Uterus (tissue), 2 donors: ENCODE results near the gene HOXD12.

Experiments
- POLR2A ChIP-seq, 2 donors: fragments of 450-650 bp; IDR thresholded peaks; one replicate each; pipeline ENCODE4 v1.6.1; 2016; ENCODE audit warnings: antibody characterized with exemption in 2 of 2, mild to moderate bottlenecking in 1 of 2, moderate library complexity in 1 of 2
- TF ChIP-seq, protein P1 (sequence below), 4 experiments: fragments of 200-600 bp in 2 of 4; fragments of 450-650 bp in 2 of 4; sonication (generic) in 2 of 4; IDR thresholded peaks; one replicate each; pipeline ENCODE4 v1.5.1; 2016 to 2019; ENCODE audit warnings: antibody characterized with exemption in 4 of 4, mild to moderate bottlenecking in 2 of 4, moderate library complexity in 1 of 4

DNA sequence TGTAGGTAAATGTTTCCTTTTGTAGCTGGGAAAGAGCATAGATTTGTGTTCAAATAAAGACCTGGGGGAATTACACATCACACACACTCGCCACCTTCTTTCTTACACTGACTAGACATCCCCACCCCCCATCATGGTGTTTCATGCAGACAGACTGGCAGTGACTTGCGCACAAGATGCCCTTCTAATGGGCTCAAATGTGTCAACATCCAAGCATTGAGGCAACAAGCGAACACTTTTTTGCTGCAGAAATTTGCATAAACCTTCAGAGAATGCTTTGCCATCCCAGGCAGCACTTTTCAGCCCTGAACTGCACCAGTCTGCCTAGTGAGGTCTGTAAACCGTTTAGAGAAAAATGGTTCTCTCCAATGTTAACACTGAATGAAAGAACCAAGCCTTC lies 34.4 kb downstream of the HOXD12 start:
- TF ChIP-seq, protein P1, sequence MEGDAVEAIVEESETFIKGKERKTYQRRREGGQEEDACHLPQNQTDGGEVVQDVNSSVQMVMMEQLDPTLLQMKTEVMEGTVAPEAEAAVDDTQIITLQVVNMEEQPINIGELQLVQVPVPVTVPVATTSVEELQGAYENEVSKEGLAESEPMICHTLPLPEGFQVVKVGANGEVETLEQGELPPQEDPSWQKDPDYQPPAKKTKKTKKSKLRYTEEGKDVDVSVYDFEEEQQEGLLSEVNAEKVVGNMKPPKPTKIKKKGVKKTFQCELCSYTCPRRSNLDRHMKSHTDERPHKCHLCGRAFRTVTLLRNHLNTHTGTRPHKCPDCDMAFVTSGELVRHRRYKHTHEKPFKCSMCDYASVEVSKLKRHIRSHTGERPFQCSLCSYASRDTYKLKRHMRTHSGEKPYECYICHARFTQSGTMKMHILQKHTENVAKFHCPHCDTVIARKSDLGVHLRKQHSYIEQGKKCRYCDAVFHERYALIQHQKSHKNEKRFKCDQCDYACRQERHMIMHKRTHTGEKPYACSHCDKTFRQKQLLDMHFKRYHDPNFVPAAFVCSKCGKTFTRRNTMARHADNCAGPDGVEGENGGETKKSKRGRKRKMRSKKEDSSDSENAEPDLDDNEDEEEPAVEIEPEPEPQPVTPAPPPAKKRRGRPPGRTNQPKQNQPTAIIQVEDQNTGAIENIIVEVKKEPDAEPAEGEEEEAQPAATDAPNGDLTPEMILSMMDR (IDR thresholded peaks at IDR 0.05): no peak
- TF ChIP-seq POLR2A (IDR thresholded peaks at IDR 0.05): no peak
